ENCODE data around the gene RASD2.
A peak's percentile ranks its signal among the peaks of the same experiment; 100 is the strongest.

RASD2 gene

GRCh38 chr22:35561796-35562526, 21.3 kb downstream of the RASD2 start:
- DNase-seq, result no peak

- no peak for DNase-seq
These were observed 22.6 kb downstream of the RASD2 start for GRCh38 chr22:35563211-35563610.

GRCh38 chr22:35564975-35565867, 24.6 kb downstream of the RASD2 start:
- no peak for DNase-seq

- DNase-seq, result no peak
These were observed 26.9 kb downstream of the RASD2 start for GRCh38 chr22:35567351-35568141.

- DNase-seq, result no peak
These were observed 28.4 kb downstream of the RASD2 start for GRCh38 chr22:35568751-35569739.

GRCh38 chr22:35569916-35570315, 29.3 kb downstream of the RASD2 start:
- DNase-seq, result no peak

GRCh38 chr22:35570686-35571194, 30.1 kb downstream of the RASD2 start:
- no peak for DNase-seq

GRCh38 chr22:35572556-35572955, 31.9 kb downstream of the RASD2 start:
- no peak for DNase-seq

- DNase-seq, result no peak
These were observed 34.6 kb downstream of the RASD2 start for GRCh38 chr22:35575116-35575748.

GRCh38 chr22:35576671-35577070, 36.0 kb downstream of the RASD2 start:
- no peak for DNase-seq

- no peak for DNase-seq
These were observed 37.4 kb downstream of the RASD2 start for GRCh38 chr22:35577799-35578659.

GRCh38 chr22:35578836-35579575, 38.4 kb downstream of the RASD2 start:
- DNase-seq, result no peak

- DNase-seq, result no peak
These were observed 39.9 kb downstream of the RASD2 start for GRCh38 chr22:35580351-35581022.

- DNase-seq, result no peak
These were observed 40.4 kb downstream of the RASD2 start for GRCh38 chr22:35581023-35581413.

- no peak for DNase-seq
These were observed 41.7 kb downstream of the RASD2 start for GRCh38 chr22:35582218-35582860.

GRCh38 chr22:35582861-35583670, 42.4 kb downstream of the RASD2 start:
- DNase-seq, result peak; percentile 7

GRCh38 chr22:35586771-35587170, 46.1 kb downstream of the RASD2 start:
- DNase-seq, result no peak

Measured in NCI-H1048 (cell line).